K562 (cell line): ENCODE data around the gene EIF5B. TPM values are rescaled to one million over a fixed set of nuclear protein-coding genes. Genes with fewer than 3 reads are reported as not detected.

Source experiments
- ATAC-seq: fragments of 200-7000 bp; cut with Tn5 transposase; 3 replicates; pipeline ENCODE4 v1.9.1; 2020; ENCODE audit warnings: moderate library complexity
- BruUV-seq: library from RNA; stranded (reverse); fragments of 400-500 nt; replicated peaks from 2 replicates; lab custom pipeline; 2021; lab: Mats Ljungman, UMichigan
- CTCF ChIA-PET: fragments of 300-600 bp; formaldehyde crosslinking; extraction: SDS; loops from one replicate; lab custom pipeline; 2021; ENCODE audit warnings: low intra/inter-chr PET ratio; lab: Yijun Ruan, JAX
- POLR2A ChIA-PET: fragments of 300-600, 350-650 bp; sonication (Branson Sonifier 250); formaldehyde crosslinking; extraction: SDS; loops from one replicate; lab custom pipeline; 2021; ENCODE audit warnings: antibody characterized with exemption, inconsistent platforms; lab: Yijun Ruan, JAX
- DNase-seq, 4 experiments: peaks; one replicate each; pipeline versions ENCODE4 v3.0.0 to v3.0.0-alpha.2; 2011 to 2018; ENCODE audit warnings: low spot score in 3 of 4, mixed read lengths in 3 of 4; ENCODE audit errors: extremely low read depth in 1 of 4
- FAIRE-seq: peaks from 2 replicates; lab custom pipeline; 2011; peaks lifted over from hg19 to GRCh38; lab: Jason Lieb, UNC
- H2AFZ ChIP-seq: 2 replicates; pipeline ENCODE4 v1.6.0; 2011; ENCODE audit warnings: low read depth, low read length, control low read depth, inconsistent platforms
- H3K27ac ChIP-seq: fragments of 200-600 bp; 3 replicates; pipeline ENCODE4 v1.8.0; 2011; ENCODE audit warnings: low read depth, mild to moderate bottlenecking, control low read depth, inconsistent platforms, low read length, moderate library complexity, mixed read lengths; ENCODE audit errors: extremely low read depth
- H3K27me3 ChIP-seq, 2 experiments: fragments of 300-600 bp in 1 of 2; 2 replicates in 1 of 2; 3 replicates in 1 of 2; pipeline versions ENCODE4 v1.6.0 to v1.8.0; 2011; ENCODE audit warnings: inconsistent platforms in 2 of 2, low read length in 2 of 2, mild to moderate bottlenecking in 1 of 2, mixed read lengths in 1 of 2, moderate library complexity in 1 of 2; ENCODE audit not compliant: control insufficient read depth in 2 of 2, insufficient read depth in 2 of 2
- H3K36me3 ChIP-seq: fragments of 300-600 bp; 3 replicates; pipeline ENCODE4 v1.8.0; 2011; ENCODE audit warnings: mild to moderate bottlenecking, low read length, inconsistent platforms; ENCODE audit not compliant: control insufficient read depth, insufficient read depth
- H3K4me1 ChIP-seq, 2 experiments: fragments of 200-600 bp in 1 of 2; replicated peaks in 1 of 2; 2 replicates in 1 of 2; 3 replicates in 1 of 2; pipeline versions ENCODE4 v1.5.1 to v1.8.0; 2011; ENCODE audit warnings: inconsistent platforms in 2 of 2, low read length in 2 of 2, mild to moderate bottlenecking in 1 of 2, mixed read lengths in 1 of 2, moderate library complexity in 1 of 2; ENCODE audit not compliant: control insufficient read depth in 2 of 2, insufficient read depth in 2 of 2
- H3K4me2 ChIP-seq: 2 replicates; pipeline ENCODE4 v1.6.1; 2011; ENCODE audit warnings: low read length, control low read depth, inconsistent platforms, mixed read lengths; ENCODE audit not compliant: insufficient read depth
- H3K4me3 ChIP-seq: fragments of 200-600 bp; sonication (generic), shearing (Covaris generic); 2 replicates; pipeline ENCODE4 v1.5.1; 2016; ENCODE audit warnings: control low read depth, inconsistent platforms
- H3K79me2 ChIP-seq: fragments of 200-600 bp; 3 replicates; pipeline ENCODE4 v1.8.0; 2011; ENCODE audit warnings: low read length, inconsistent platforms; ENCODE audit not compliant: control insufficient read depth, insufficient read depth
- H3K9ac ChIP-seq, 2 experiments: 2 replicates each; pipeline versions ENCODE4 v1.6.0 to v1.6.1; 2011; ENCODE audit warnings: low read depth in 2 of 2, low read length in 2 of 2, control low read depth in 1 of 2, inconsistent platforms in 1 of 2, mild to moderate bottlenecking in 1 of 2, mixed read lengths in 1 of 2; ENCODE audit not compliant: insufficient read depth in 1 of 2
- H3K9me1 ChIP-seq: one replicate; pipeline ENCODE4 v1.6.0; 2011; ENCODE audit warnings: inconsistent platforms, mild to moderate bottlenecking, low read length, moderate library complexity; ENCODE audit not compliant: control insufficient read depth, insufficient read depth
- H3K9me3 ChIP-seq: replicated peaks from 2 replicates; pipeline ENCODE4 v1.5.1; 2011; ENCODE audit warnings: low read depth, low read length, inconsistent platforms; ENCODE audit not compliant: control insufficient read depth, insufficient read depth
- H4K20me1 ChIP-seq: replicated peaks from 2 replicates; pipeline ENCODE4 v1.6.1; 2011; ENCODE audit warnings: low read length, inconsistent platforms, mixed read lengths; ENCODE audit not compliant: control insufficient read depth, insufficient read depth
- CBFA2T3 ChIP-seq: fragments of 450-650 bp; IDR thresholded peaks from 2 replicates; pipeline ENCODE4 v1.6.1; 2017
- CCNT2 ChIP-seq: IDR thresholded peaks from 2 replicates; pipeline ENCODE4 v1.6.1; 2011; ENCODE audit warnings: borderline replicate concordance, low read depth, mild to moderate bottlenecking, moderate library complexity, mixed read lengths, low read length; ENCODE audit not compliant: insufficient read length; ENCODE audit errors: extremely low read depth
- HNRNPL ChIP-seq: fragments of 200-400 bp; formaldehyde crosslinking; IDR thresholded peaks from 2 replicates; pipeline ENCODE4 v1.6.1; 2017; ENCODE audit warnings: low read depth, mild to moderate bottlenecking, low read length
- MED1 ChIP-seq: sonication (generic); formaldehyde crosslinking; IDR thresholded peaks from 2 replicates; pipeline ENCODE4 v1.8.1; 2023; ENCODE audit warnings: missing genetic modification reagents, borderline replicate concordance
- NUFIP1 ChIP-seq: fragments of 450-650 bp; IDR thresholded peaks from 2 replicates; pipeline ENCODE4 v1.6.1; 2018; ENCODE audit not compliant: partially characterized antibody
- POLR3G ChIP-seq: IDR thresholded peaks from 2 replicates; pipeline ENCODE4 v1.6.1; 2011; ENCODE audit not compliant: insufficient read length, insufficient replicate concordance; ENCODE audit errors: extremely low read depth
- PRDM10 ChIP-seq: fragments of 450-650 bp; IDR thresholded peaks from 2 replicates; pipeline ENCODE4 v1.6.1; 2018; ENCODE audit not compliant: partially characterized antibody
- RBM34 ChIP-seq: fragments of 200-400 bp; formaldehyde crosslinking; IDR thresholded peaks from 2 replicates; pipeline ENCODE4 v1.6.1; 2018; ENCODE audit warnings: low read length, borderline replicate concordance; ENCODE audit not compliant: insufficient read depth
- SMARCA4 ChIP-seq: fragments of 450-650 bp; IDR thresholded peaks from 2 replicates; pipeline ENCODE4 v1.6.1; 2016
- TAF1 ChIP-seq: IDR thresholded peaks from 2 replicates; pipeline ENCODE4 v1.6.1; 2011; ENCODE audit warnings: mild to moderate bottlenecking, low read length, moderate library complexity; ENCODE audit not compliant: insufficient read depth, control insufficient read depth, severe bottlenecking; ENCODE audit errors: extremely low read depth
- ZNF184 ChIP-seq: sonication (generic); formaldehyde crosslinking; IDR thresholded peaks from 2 replicates; pipeline ENCODE4 v1.5.0; 2020; ENCODE audit warnings: missing genetic modification reagents
- ZNF212 ChIP-seq: fragments of 450-650 bp; formaldehyde crosslinking; IDR thresholded peaks from 2 replicates; pipeline ENCODE4 v1.4.0; 2020; ENCODE audit warnings: mild to moderate bottlenecking
- ZNF431 ChIP-seq: sonication (generic); formaldehyde crosslinking; IDR thresholded peaks from 2 replicates; pipeline ENCODE4 v1.8.0; 2022; ENCODE audit warnings: mild to moderate bottlenecking, missing genetic modification reagents
- ZNF77 ChIP-seq: fragments of 250-450 bp; sonication (Bioruptor Pico); IDR thresholded peaks from 2 replicates; pipeline ENCODE4 v1.5.0; 2020
- WGBS: fragments of 100-300 bp; shearing (Covaris generic); methylation state at CpG from one replicate; pipeline ENCODE4 v1.1.6; 2016; ENCODE audit warnings: low coverage, mixed read lengths; ENCODE audit not compliant: insufficient coverage; ENCODE audit errors: missing lambda C conversion rate; 5-methylcytosine and 5-hydroxymethylcytosine counted together
- in situ Hi-C: fragments of 300-500 bp; cut with MboI; formaldehyde crosslinking; loops from 4 replicates; pipeline ENCODE4 v1.15.0; 2018; ENCODE audit warnings: inconsistent platforms, mixed read lengths
- intact Hi-C: fragments of 100-400 bp; cut with micrococcal nuclease; formaldehyde crosslinking; loops from 2 replicates; pipeline ENCODE4 v1.14.2; 2022
- polyA plus RNA-seq, 8 experiments: library from polyadenylated mRNA; depleted of rRNA in 4 of 8; stranded (reverse) in 5 of 8; unstranded in 3 of 8; fragments of >200 nt; fragmentation: Nextera tagmentation in 2 of 8; fragmentation: Illumina TruSeq in 1 of 8; extraction: Ambion mirVana in 2 of 8; extraction: Trizol in 1 of 8; gene quantifications; 2 replicates each; pipeline versions ENCODE4 v1.2.1 to v1.2.3, GENCODE V29; 2011 to 2014; ENCODE audit warnings: inconsistent platforms in 1 of 8, missing spikeins in 1 of 8
- total RNA-seq, 7 experiments: library from RNA; depleted of rRNA in 6 of 7; stranded (reverse); fragments of >200 nt in 6 of 7; fragmentation: Illumina TruSeq in 2 of 7; extraction: Trizol in 2 of 7; gene quantifications; 2 replicates each; pipeline versions ENCODE4 v1.2.1 to v1.2.3, GENCODE V29; 2011 to 2021; ENCODE audit warnings: low replicate concordance in 1 of 7
- TF ChIP-seq, protein P1 (sequence below): fragments of 250-450 bp; sonication (Bioruptor Pico); IDR thresholded peaks from 2 replicates; pipeline ENCODE4 v1.4.0; 2020
- TF ChIP-seq, protein P2 (sequence below): sonication (generic); formaldehyde crosslinking; IDR thresholded peaks from 2 replicates; pipeline ENCODE4 v1.8.1; 2022; ENCODE audit warnings: missing genetic modification reagents
- TF ChIP-seq, protein P3 (sequence below): fragments of 450-650 bp; formaldehyde crosslinking; IDR thresholded peaks from 2 replicates; pipeline ENCODE4 v1.4.0; 2022; ENCODE audit warnings: missing genetic modification characterization

EIF5B gene
- total and polyA plus RNA-seq, 9 of the 15 experiments (the other 6 are each of a cell fraction or from before 2014, with no cell fraction given), result 26.5 to 143 (median 47.7) TPM

- no peak for FAIRE-seq
- intact Hi-C loops (no loop called here), in situ Hi-C loops (no loop called here)
- Histone ChIP-seq H3K36me3 (peaks cover 88% of the 10 kb centered on the region), H4K20me1 (no peaks in the 10 kb centered on the region), H3K4me3 (no peak overlapping the region), H3K4me2 (no peak overlapping the region), H3K79me2 (no peaks in the 10 kb centered on the region; the same call in 2 of the 3 replicates), H3K27me3 (no peaks in the 10 kb centered on the region), H3K9me3 (no peaks in the 10 kb centered on the region), H3K9ac (no peak overlapping the region), H3K27ac (no peak overlapping the region), H3K4me1 (no peaks in the 10 kb centered on the region), H2AFZ (no peak overlapping the region), H3K9me1 (no peaks in the 10 kb centered on the region)
- WGBS, result 95% methylated on average over 2 of the region's 2 CpGs
- TF ChIP-seq NUFIP1 (no peak), SMARCA4 (no peak), ZNF77 (CRISPR knock-in tag) (no peak), ZNF184 (no peak), HNRNPL (no peak), CCNT2 (no peak), ZNF212 (CRISPR knock-in tag) (no peak), ZNF431 (CRISPR knock-in tag) (no peak), PRDM10 (no peak), MED1 (CRISPR knock-in tag) (no peak), TAF1 (no peak), CBFA2T3 (no peak), RBM34 (no peak), POLR3G (no peak)
- TF ChIP-seq, protein P1, sequence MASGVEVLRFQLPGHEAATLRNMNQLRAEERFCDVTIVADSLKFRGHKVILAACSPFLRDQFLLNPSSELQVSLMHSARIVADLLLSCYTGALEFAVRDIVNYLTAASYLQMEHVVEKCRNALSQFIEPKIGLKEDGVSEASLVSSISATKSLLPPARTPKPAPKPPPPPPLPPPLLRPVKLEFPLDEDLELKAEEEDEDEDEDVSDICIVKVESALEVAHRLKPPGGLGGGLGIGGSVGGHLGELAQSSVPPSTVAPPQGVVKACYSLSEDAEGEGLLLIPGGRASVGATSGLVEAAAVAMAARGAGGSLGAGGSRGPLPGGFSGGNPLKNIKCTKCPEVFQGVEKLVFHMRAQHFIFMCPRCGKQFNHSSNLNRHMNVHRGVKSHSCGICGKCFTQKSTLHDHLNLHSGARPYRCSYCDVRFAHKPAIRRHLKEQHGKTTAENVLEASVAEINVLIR (CRISPR knock-in tag), result no peak
- TF ChIP-seq, protein P2, sequence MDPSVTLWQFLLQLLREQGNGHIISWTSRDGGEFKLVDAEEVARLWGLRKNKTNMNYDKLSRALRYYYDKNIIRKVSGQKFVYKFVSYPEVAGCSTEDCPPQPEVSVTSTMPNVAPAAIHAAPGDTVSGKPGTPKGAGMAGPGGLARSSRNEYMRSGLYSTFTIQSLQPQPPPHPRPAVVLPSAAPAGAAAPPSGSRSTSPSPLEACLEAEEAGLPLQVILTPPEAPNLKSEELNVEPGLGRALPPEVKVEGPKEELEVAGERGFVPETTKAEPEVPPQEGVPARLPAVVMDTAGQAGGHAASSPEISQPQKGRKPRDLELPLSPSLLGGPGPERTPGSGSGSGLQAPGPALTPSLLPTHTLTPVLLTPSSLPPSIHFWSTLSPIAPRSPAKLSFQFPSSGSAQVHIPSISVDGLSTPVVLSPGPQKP (CRISPR knock-in tag), result no peak
- TF ChIP-seq, protein P3, sequence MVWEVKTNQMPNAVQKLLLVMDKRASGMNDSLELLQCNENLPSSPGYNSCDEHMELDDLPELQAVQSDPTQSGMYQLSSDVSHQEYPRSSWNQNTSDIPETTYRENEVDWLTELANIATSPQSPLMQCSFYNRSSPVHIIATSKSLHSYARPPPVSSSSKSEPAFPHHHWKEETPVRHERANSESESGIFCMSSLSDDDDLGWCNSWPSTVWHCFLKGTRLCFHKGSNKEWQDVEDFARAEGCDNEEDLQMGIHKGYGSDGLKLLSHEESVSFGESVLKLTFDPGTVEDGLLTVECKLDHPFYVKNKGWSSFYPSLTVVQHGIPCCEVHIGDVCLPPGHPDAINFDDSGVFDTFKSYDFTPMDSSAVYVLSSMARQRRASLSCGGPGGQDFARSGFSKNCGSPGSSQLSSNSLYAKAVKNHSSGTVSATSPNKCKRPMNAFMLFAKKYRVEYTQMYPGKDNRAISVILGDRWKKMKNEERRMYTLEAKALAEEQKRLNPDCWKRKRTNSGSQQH, result no peak
- no peak for DNase-seq
- BruUV-seq, result no TSS peak
- CTCF ChIA-PET, result no interaction called here
- POLR2A ChIA-PET, result interaction anchor here (1.5 kb wide), 1 partner anchor 39 kb away, joined by 3 read pairs; no protein-coding TSS in a partner anchor
- no peak for ATAC-seq
These were observed 45.0 kb downstream of the EIF5B start for GRCh38 chr2:99382143-99382542.
